Activated CD4-positive, alpha-beta T cell treated with anti-CD3 and anti-CD28 coated beads, Interleukin-2, amount 50 U/mL, for 24 hours (primary cell): Measurements from ENCODE around the gene MPZL3.
A peak's percentile ranks its signal among the peaks of the same experiment; 100 is the strongest.

ENCODE experiments used
- DNase-seq, 2 donors: peaks; one replicate each; pipeline ENCODE4 v3.0.0-alpha.2; 2020; ENCODE audit warnings: low read depth in 1 of 2, low spot score in 1 of 2

MPZL3 gene

GRCh38 chr11:118265954-118266353, 13.8 kb upstream of the MPZL3 start:
- DNase-seq = no peak

- DNase-seq = no peak
Measured at GRCh38 chr11:118264569-118265465, 12.7 kb upstream of the MPZL3 start.

DNA sequence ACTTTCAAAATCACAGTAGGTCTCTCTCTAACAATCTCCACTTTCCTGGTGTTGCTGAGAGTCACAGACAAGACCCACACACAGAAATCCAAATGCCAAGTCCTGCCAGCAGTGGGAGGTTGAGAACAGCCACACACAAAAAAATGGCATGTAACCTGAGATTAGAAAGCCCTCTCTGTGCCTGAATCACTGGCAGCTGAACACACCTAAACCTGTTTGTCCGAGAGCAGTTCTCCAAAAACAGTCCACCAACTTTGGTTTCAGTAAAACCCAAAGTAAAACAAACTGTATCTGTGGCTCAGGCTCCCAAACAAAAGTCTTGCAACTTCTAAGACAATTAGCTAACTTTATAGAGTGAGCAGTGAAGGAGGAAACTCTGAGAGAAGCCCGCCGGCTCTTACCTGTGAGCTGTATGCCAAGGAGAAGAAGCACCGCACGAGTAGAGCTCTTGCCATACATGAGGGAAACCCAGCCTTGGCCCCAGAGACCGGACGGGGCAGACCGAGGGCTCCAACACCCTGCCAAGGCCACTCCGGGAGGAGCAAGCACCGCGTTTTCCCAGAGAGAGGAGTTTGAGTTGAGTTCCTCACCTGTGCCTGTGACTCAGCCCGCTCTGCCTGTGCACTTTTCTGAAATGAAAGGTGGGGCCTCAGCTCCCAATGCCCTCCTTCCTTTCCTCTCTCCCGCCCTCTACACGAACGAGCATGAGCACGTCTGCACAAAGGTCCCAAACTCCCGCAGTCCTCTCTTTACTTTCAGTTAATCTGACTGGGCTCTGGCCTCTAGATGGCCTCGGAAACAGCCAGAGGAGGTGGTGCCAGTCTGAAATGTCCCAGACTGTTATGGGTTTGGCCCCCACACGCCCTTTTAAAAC, 11.8 kb upstream of the MPZL3 start, which contains the start of gene MPZL2:
Gene MPZL2, minus strand, starts transcription at position 603 of the 874 bp plus-strand sequence. Its CDS starts 144 bp downstream, at position 459.
- no peak for DNase-seq

DNA sequence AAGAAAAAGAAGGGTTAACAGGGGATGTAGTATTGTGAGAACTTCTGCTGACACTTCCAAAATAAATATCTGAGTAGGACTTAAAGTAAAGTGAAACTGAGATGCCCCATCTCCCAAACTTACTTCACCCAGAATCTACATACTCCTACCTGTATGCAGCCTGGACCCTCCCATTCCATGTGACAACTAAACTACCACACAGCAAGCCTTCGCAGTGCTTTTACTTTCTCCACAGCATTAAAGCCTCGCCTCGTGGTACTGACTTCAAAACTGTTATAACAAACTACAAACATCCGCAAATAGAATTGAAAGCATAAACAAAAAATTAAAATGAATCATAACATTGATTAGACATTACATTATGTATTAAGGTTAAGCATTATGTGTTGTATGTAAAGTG, 10.9 kb upstream of the MPZL3 start:
- no peak for DNase-seq

GRCh38 chr11:118260353-118260752, 8.2 kb upstream of the MPZL3 start:
- DNase-seq = no peak

DNA sequence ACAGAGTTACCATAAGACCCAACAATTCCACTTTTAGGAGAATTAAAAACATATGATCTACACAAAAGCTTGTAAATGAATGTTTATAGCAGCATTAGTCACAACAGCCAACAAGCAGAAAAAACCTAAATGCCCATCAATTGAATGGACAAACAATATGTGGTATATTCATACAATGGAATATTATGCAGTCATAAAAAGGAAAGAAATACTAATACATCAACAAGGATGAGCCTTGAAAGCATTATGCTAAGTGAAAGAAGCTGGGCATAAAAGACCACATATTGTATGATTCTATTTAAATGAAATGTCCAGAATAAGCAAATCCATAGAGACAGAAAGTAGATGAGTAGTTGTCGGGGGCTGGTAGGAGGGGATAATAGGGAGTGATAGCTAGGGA, 7.0 kb upstream of the MPZL3 start:
- DNase-seq = no peak

GRCh38 chr11:118258410-118258809, 6.2 kb upstream of the MPZL3 start:
- DNase-seq = no peak

GRCh38 chr11:118252688-118253087, 523 bp upstream of the MPZL3 start:
- no peak for DNase-seq

- DNase-seq = no peak
Measured at GRCh38 chr11:118247041-118247440, 5.1 kb downstream of the MPZL3 start.

GRCh38 chr11:118245936-118246562, 6.1 kb downstream of the MPZL3 start:
- no peak for DNase-seq

DNA sequence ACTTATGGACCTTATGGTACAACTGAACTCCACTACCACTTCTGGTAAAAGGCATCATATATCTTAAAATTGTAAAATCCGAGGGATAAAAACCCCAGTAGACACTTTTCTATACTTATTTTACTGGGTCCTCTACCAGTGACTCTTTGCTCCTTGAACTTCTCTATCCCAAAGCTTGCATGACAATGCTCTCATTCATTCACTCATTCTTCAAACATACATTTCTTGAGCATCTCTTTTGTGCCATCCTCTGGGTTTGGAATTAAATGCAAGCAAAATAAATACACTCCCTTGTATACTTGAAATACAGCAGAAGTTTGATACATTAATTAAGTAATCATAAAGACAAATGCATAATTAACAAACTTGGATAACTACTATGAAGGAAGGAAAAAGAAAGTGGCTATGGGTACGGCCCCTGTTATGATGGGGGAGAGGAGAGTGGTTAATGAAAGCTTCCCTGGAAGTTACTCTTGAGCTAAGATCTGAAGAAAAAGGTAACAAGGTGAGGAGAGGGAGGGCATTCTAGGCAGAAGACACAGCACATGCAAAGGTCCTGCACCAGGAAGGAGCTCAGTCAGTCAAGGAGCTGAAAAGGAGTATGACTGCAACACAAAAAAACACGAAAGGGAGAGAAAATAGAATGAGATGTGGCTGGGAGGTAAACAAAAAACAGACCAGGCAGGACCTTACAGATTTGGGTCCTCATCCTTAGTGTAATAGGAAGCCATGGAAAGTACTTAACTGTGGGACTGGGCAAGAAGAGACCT, 8.0 kb downstream of the MPZL3 start:
- DNase-seq = no peak

- no peak for DNase-seq
Measured at GRCh38 chr11:118243161-118243560, 9.0 kb downstream of the MPZL3 start.

DNA sequence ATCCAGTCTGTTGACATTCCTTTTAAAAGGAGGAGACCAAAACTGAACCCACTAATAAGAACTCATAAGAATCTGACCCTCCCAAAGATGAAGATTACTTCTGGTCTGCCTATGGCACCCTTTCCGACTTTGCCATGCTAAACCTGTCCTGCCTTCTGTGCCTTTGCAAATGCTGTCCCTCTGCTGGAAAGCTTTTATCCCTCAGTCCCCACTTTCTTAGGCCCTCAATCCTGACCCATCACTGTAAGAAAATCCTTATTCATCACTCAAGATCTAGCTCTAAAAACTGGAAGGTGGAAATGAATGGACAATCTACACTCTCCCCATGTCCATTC, 10.4 kb downstream of the MPZL3 start:
- no peak for DNase-seq

GRCh38 chr11:118240999-118241763, 11.0 kb downstream of the MPZL3 start:
- peak in 1 of 2 donors; percentile 84 for DNase-seq

DNA sequence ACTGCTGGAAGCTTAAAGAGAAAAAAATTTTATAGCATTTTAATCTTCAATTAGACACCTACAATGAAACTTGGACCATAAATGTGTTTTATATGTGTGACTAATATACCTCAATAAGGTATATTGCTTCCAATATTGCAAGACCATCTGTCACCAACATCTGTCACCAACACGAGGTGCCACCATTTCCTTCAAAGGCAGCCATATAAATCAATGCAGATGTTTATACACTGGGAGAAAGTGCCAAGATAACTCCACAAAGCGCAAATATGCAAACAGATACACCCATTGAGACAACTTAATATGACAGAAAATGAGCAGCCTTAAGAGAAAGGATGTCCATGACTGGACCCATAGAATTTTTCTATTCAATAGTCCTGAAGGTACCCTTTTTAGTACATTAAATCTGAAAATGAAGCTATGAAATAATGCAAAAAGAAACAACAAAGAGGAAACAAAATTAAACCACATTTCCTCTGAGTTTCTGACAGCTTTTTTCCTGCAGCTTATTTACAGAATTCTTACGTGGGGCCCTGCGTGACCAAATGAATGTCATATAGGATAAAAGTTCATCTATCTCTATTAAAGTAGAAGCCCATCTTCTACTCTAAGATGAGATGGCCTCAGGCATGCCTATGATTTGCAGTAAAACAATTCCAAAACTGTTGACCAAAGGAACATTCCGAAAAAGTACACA, 12.5 kb downstream of the MPZL3 start:
- no peak for DNase-seq

DNA sequence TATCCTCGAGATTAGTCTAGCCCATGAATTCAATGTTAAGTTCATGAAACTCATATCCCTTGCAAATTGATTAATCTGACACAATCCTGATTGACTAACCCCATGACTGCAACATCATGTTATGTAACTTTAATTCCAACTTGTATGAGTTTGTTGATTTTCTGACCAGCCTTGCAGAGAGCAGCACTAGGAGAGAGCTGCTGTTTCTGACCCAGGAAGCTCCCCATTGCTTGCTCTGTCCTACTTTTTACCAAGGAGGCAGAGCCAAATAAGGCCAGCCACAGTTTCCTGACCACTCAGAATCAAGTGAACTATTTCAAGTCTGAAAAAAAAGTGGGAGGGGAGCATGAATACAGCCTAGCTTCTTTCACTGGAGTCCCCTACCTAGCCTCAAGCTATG, 13.2 kb downstream of the MPZL3 start:
- DNase-seq = no peak

- DNase-seq = no peak
Measured at GRCh38 chr11:118238421-118238820, 13.7 kb downstream of the MPZL3 start.

DNA sequence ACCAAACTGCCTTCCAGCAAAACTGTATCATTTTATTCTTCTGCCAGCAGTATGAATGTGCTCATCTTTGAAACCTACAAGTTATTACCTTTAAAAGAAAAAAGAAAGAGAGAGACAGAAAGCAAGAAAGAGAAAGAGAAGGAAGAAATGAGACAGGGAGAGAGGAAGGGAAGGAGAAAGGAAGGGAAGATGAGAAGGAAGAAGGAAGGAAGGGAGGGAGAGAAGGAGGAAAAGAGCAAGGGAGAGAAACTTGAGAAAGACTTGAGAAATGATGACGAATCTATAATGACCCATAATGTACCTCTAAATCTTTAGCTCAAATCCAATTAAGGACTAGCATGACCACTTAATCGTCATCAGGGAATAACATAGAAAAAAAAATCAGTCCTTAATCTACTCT, 16.0 kb downstream of the MPZL3 start:
- no peak for DNase-seq

DNA sequence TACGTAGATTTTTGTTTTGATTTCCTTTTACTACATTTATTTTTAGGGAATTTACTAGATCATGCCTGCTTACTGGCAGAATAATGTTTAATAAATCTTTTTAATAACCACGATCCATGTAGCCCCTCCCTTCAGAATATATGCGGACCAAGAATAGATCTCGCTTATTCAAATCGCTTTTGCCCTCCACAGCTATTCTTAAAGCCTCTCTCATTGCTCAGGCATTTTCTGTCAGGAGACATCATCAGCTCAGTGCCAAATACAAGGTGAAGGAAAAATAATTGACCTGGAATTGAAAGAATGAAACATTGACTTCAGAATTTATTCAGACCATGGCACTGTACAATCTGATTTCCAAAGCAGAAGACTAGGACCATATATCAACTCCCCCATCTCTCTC, 17.3 kb downstream of the MPZL3 start:
- DNase-seq = no peak

GRCh38 chr11:118233850-118234249, 18.3 kb downstream of the MPZL3 start:
- DNase-seq = no peak
